Hepatocyte (in vitro differentiated cells): ENCODE measurements around the gene RSKR.

Source experiments
- EZH2 ChIP-seq: fragments of 200-600 bp; sonication (generic); IDR thresholded peaks from 2 replicates; pipeline ENCODE4 v1.6.1; 2016; ENCODE audit warnings: antibody characterized with exemption, mild to moderate bottlenecking, borderline replicate concordance
- TF ChIP-seq, protein P1 (sequence below): fragments of 200-600 bp; sonication (generic); IDR thresholded peaks from 2 replicates; pipeline ENCODE4 v1.5.1; 2016; ENCODE audit warnings: antibody characterized with exemption, mild to moderate bottlenecking; ENCODE audit not compliant: poor library complexity

GRCh38 chr17:28579526-28579925 lies 34.5 kb downstream of the RSKR start:
- TF ChIP-seq, protein P1, sequence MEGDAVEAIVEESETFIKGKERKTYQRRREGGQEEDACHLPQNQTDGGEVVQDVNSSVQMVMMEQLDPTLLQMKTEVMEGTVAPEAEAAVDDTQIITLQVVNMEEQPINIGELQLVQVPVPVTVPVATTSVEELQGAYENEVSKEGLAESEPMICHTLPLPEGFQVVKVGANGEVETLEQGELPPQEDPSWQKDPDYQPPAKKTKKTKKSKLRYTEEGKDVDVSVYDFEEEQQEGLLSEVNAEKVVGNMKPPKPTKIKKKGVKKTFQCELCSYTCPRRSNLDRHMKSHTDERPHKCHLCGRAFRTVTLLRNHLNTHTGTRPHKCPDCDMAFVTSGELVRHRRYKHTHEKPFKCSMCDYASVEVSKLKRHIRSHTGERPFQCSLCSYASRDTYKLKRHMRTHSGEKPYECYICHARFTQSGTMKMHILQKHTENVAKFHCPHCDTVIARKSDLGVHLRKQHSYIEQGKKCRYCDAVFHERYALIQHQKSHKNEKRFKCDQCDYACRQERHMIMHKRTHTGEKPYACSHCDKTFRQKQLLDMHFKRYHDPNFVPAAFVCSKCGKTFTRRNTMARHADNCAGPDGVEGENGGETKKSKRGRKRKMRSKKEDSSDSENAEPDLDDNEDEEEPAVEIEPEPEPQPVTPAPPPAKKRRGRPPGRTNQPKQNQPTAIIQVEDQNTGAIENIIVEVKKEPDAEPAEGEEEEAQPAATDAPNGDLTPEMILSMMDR, result no peak
- TF ChIP-seq EZH2, result no peak
